SK-N-MC (cell line): ENCODE data around the gene PSD4.
"Not testable (repeated sequence)": the region's sequence is repeated elsewhere in the genome, so short reads cannot be mapped to it uniquely, and the experiment has no call there.

Experiments
- EZH2 ChIP-seq: fragments of 200-600 bp; sonication (generic); IDR thresholded peaks from one replicate; pipeline ENCODE4 v1.6.1; 2017; ENCODE audit warnings: antibody characterized with exemption
- FOXP2 ChIP-seq: optimal IDR thresholded peaks from 2 replicates; pipeline ENCODE3; 2011; ENCODE audit warnings: mild to moderate bottlenecking, moderate library complexity; ENCODE audit not compliant: insufficient read depth; ENCODE audit errors: extremely low read length, control extremely low read depth
- POLR2AphosphoS5 ChIP-seq: IDR thresholded peaks from 2 replicates; pipeline ENCODE4 v1.6.1; 2012; ENCODE audit warnings: mild to moderate bottlenecking, low read depth, low read length, borderline replicate concordance

DNA sequence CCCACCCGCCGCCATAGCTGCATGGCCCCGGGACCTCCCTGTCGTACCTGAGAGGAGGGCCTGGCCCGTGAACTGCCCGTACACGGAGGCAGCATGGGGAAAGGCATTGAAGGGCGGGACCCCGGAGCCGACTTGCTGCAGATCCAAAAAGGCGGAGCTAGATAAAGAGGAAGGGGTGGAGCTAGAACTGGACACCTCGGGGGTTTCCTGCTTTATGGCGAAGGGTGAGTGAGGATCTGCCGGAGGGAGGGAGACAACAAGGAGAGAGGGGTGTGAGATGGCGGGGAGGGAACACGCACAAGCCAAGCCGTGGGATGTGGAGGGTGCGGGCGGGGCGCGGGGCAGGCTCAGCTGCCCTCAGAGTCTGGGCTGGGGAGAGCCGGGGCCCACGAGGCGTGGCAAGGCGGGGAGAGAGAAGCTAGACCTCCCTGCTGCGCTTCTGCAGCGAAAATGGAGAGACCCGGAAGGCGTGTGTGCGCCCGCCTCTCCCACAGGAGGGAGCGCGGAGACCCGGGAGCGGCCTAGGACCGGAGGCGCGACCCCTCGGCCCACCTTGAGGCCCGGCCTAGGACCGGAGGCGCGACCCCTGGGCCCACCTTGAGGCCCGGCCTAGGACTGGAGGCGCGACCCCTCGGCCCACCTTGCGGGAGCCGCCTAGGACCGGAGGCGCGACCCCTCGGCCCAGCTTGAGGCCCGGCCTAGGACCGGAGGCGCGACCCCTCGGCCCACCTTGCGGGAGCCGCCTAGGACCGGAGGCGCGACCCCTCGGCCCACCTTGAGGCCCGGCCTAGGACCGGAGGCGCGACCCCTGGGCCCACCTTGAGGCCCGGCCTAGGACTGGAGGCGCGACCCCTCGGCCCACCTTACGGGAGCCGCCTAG, 61.8 kb downstream of the PSD4 start:
- not testable (repeated sequence) for TF ChIP-seq EZH2, FOXP2
- peak; percentile 76 for TF ChIP-seq POLR2AphosphoS5
